GM21723 (cell line): ENCODE data around the gene OR6B1.

Experiments used
- ATAC-seq: cut with Tn5 transposase; IDR thresholded peaks from one replicate; pipeline ENCODE4 v1.9.1; 2021; ENCODE audit warnings: mild to moderate bottlenecking, moderate library complexity; ENCODE audit not compliant: unreplicated experiment

OR6B1 gene

GRCh38 chr7:144000020-144000419, at the start of gene OR6B1:
TSS of gene OR6B1 (plus strand) at chr7:144000320. CDS start at chr7:144003997, 3,677 bp downstream.
- no peak for ATAC-seq

DNA sequence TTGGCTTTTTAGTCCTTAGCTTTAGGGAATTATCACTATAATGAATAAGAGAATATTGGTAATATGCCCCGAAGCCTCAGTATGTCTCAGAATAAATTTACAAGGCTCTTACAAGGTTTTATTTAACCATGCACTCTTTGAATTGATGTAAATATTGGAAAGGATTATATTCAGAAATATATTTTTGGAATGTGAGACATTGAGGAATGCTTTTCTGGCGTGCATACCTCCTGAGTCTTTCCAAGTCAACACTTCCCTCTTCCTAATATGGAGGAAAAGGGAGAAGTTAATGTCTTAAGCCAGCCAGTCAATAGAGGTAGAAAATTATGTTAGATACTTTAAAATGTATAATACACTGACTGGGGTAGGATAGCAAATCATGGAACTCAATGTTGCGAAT, 46.7 kb upstream of the OR6B1 start:
- no peak for ATAC-seq

- no peak for ATAC-seq
Measured at GRCh38 chr7:143954135-143954534, 46.0 kb upstream of the OR6B1 start.

GRCh38 chr7:143954544-143954943, 45.6 kb upstream of the OR6B1 start, which contains the start of gene OR2F1:
TSS of gene OR2F1 (plus strand) at chr7:143954844. CDS start at chr7:143959971, 5,127 bp downstream.
- no peak for ATAC-seq

GRCh38 chr7:143958781-143959180, 41.3 kb upstream of the OR6B1 start:
- no peak for ATAC-seq

- ATAC-seq, result no peak
Measured at GRCh38 chr7:143960813-143961610, 39.1 kb upstream of the OR6B1 start.

DNA sequence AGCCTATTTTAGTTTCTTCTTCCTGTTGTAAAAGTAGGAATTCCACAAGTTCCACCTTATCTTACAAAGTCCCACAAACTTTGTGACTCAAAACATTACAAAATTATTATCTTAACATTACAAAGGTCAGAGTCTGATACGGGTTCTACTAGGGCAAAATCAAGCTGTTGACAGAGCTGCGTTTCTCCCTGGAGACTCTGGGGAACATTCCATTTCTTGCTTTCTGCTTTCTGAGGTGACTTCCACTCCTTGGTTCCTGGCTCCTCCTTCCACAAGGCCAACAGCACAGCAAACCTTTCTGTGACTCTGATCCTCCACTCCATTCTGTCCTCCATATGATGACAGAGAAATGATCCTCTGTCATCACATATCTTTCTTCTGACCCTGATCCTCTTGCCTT, 34.8 kb upstream of the OR6B1 start:
- ATAC-seq, result no peak

DNA sequence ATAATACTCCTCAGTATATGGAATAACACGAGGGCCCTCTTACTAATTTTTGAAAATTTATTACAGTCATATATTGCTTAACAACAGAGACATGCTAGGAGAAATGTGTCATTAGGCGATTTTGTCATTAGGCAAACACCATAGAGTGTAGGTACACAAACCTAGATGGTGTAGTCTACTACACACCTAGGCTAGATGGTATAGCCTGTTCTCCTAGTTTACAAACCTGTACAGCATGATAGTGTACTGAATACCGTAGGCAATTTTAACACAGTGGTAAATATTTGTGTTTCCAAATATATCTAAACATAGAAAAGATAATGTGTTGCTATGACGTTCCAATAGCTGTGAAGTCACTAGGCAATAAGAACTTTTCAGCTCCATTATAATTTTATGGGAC, 32.7 kb upstream of the OR6B1 start:
- no peak for ATAC-seq

DNA sequence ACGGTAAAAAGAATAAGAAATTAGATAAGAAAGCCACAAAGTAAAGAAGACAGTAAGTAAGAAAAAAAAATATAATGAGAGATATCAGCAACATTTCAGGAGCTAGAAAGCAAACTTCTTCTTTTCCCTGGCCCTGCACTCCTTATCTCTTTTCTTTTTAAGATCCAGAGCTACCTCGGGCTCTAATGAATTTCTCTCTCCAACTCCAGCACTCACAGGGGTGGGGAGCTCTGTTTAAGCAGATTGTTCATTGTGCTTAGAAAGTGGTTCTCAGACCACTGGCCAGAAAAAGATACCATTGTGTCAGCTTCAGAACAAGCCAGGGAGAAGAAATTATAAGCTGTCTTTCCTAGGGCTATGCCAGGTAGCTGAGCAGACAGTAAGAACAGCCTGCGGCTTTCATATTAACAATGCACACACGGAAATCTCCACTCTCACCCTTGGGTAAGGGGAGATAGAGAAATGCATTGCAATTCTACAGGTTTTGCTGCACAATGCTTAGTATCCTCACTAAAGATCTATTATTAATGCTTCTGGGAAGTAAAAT, 26.2 kb upstream of the OR6B1 start:
- ATAC-seq, result no peak

GRCh38 chr7:143974459-143974858, 25.7 kb upstream of the OR6B1 start:
- ATAC-seq, result no peak

DNA sequence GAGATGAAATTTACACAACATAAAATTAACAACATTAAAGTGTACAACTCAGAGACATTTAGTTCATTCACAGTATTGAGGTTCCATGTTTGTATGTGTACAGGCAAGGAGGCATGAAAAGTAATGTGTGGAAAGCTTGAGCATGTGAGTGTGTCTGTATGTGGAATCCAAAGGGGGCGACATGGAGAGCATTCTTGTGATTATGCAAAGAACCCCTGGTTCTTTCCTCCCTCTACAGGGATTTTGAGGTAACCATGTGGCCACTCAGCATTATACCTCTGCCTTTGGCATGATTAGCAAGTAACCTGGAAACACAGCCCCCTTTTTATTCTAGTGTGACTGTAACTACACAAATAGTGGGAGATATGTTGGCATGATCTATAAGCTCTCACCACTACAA, 24.5 kb upstream of the OR6B1 start:
- no peak for ATAC-seq

DNA sequence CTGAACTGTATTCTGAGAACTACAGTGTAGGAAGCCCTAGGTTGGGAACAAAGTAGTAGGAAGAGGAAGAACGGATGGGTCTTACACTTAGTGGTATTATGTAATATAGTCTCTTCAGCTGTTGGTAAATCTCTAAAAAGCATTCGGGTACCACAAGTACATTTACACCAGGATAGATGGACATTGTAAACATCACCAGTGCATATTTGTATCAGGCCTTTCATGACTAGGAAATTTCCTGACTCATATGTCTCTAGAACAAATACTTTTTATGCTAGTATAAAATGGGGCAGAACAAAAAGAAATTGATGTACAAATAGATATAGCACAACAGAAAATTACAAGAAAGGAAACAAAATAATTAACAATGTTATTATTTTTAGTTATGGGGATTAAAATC, 21.5 kb upstream of the OR6B1 start:
- ATAC-seq, result no peak

GRCh38 chr7:143979359-143979758, 20.8 kb upstream of the OR6B1 start:
- ATAC-seq, result no peak

DNA sequence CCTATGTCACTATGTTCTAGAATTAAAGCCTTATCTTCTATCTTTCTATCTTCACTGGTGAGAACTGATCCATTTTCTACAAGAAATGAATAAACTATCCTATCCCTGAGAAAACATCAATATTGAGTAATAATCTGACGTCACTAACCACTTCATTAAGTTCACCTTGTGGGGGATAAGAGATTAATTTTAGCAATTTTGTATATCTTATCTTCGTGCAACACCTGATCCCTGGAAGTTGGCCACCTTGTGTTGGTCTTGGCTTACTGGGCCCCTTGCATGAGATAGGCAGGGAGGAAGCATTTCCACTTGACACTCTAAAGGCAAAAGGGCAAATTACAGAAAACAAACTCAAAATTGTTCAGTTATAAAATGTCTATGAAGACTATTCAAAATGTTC, 20.1 kb upstream of the OR6B1 start:
- no peak for ATAC-seq

GRCh38 chr7:143980746-143981510, 19.2 kb upstream of the OR6B1 start:
- no peak for ATAC-seq

- ATAC-seq, result no peak
Measured at GRCh38 chr7:143983960-143984359, 16.2 kb upstream of the OR6B1 start.

DNA sequence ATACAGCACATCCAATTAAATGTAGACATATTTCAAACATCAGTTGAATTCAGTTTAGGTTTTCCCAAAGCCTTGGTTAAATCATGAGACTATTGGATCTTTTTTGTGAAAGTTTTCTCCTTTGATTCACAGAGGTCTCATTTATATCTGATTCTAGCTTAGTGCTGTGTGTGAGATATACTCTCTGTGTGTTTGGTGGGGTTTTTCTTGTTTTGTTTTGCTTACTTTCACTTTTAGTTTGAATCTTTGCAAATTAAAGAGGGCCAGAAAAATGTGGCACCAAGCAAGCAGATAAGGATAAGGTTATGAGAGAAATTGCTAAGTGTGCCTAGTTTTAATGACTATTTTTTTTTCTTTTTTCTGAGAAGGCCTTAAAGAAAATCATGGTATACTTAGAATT, 12.6 kb upstream of the OR6B1 start:
- ATAC-seq, result no peak

DNA sequence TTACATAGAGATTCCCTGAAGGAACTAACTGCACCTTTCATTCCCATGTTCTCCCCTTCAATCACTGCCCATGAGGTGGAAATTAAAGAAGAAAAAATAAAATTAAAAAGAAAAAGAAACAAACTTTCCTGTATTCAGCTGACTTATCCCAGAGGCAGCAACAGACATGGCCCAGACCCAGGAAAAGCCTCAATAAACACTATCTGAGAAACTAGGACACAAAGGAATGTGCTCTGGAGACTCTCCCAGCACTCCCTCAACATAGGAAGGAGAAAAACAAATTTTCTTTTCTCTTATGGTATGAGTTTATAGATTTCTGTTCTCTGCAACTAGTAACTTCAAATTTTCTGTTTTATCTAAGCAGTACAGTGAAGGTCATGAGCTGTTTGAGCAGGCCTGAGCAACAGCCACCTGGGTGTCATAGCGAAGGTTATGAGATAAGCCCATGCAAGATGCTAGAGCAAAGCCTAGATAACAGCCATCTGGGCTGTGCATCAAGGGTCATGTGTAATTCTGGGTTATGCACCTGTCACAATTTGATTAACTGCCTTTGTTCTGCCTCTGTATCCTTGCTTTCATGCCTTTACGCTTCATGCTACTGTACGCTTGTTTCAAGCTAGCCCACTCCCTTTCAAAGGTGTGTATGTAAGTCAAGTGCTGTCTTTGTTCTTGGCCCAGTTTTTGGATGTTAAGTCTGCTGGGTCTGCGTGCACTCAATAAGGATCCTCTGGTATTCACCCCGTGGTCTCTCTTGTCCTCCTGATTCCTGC, 11.0 kb upstream of the OR6B1 start:
- no peak for ATAC-seq

- no peak for ATAC-seq
Measured at GRCh38 chr7:143992670-143993069, 7.5 kb upstream of the OR6B1 start.

DNA sequence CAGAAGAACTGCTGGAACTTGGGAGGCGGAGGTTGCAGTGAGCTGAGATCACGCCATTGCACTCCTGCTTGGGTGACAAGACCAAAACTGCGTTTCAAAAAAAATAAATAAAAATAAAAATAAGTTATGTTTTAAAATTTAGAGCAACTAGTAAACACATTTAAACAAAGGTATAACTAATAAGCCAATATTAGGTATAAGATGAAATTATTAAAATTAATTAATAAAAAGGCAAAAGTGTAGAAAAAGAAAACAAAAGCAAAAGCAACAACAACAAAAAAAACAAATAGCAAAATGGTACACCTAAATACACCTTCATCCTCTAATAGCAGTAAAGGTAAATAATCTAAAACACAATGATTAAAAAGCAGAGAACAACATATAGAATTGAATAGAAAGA, 6.2 kb upstream of the OR6B1 start:
- ATAC-seq, result no peak

DNA sequence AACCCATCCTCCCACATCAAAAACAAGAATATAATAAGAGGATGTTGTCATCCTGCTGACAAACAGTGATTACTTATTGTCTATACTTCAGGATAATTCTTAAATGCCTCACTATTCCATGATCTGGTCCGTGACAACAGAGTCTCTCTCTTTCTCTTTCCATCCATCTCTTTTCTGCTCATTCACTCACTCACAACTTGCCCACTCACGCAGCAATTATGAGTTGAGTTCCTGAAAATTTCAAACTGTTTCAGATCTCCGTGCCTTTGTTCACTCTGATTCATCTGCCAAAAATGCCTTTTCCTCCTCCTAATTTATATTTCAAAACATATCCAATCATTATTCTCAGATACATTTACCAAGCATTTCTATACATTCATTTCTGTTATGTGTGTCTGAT, 1.4 kb downstream of the OR6B1 start:
- no peak for ATAC-seq
